Measurements from ENCODE around the gene AKAP6. TPM values are rescaled to one million over a fixed set of nuclear protein-coding genes. Genes with fewer than 3 reads are reported as not detected.

Gene AKAP6
- total RNA-seq, 1 experiment from 2014 or later, result 2.3 TPM

DNA sequence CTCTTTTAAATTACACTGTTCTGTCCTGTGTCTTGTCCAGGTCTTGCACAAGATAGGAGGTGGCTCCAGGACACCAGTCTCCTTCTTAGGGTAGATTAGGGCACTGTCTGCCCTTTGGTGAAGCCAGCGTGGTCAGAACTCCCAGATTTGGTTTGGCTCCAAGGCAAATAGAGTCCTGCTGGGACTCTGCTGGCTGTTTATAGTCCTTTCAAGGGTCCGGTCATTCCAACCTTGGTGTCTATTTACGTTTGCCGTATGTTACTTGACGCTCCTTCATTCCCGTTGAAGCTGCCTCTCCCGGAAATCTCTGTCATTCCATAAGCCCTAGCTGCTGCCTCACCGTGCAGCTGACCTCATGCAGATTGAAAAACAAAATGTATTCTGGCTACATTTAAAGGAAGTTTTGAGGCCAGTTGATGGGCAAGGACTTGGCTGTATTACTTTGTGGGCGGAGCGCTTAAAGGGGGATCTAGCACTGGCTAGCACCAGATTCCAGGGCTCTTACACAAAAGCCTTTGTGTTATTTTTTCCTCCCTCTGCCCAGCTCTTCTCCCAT lies 180.6 kb downstream of the AKAP6 start:
- Histone ChIP-seq H3K27me3 (ENCODE audit: low read length) (no peaks in the 10 kb centered on the region), H4K20me1 (ENCODE audit: insufficient read depth, low read depth, low read length) (no peaks in the 10 kb centered on the region), H3K4me2 (ENCODE audit: low read depth, low read length, poor library complexity, severe bottlenecking) (no peak overlapping the region), H2AFZ (ENCODE audit: low read length) (no peak overlapping the region), H3K4me3 (ENCODE audit: low read length) (no peak overlapping the region), H3K27ac (ENCODE audit: low read length) (no peak overlapping the region), H3K9ac (ENCODE audit: low read length) (no peak overlapping the region), H3K36me3 (ENCODE audit: insufficient read depth, low read length) (no peaks in the 10 kb centered on the region), H3K9me3 (ENCODE audit: low read length) (no peaks in the 10 kb centered on the region), H3K79me2 (ENCODE audit: low read length) (no peaks in the 10 kb centered on the region), H3K4me1 (ENCODE audit: low read length) (no peaks in the 10 kb centered on the region), H3K9me2 (replicated peaks; ENCODE audit: insufficient read depth, low read length) (no peaks in the 10 kb centered on the region)
- DNase-seq, result no peak

DNA sequence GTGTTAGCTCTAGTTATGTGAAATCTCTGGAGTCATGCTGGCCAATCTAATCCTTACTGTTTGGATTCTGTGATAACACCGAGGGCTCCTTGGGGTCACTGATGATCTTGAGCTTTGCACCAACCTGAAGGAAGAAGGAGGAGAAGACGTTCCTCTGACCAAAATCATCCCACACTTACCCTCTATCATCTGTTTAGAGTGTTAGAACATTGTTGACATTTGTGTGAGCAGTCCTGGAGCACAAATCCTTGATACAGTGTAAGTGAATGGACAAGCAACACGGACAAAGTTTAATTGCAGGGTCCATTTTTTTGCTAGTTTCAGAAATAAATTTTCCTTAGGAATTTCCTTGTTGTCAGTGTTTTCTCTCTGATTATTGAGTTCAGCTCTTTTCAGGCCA lies 181.7 kb downstream of the AKAP6 start:
- no peaks in the 10 kb centered on the region for H3K36me3 ChIP-seq (ENCODE audit: insufficient read depth, low read length)
- no peaks in the 10 kb centered on the region for H3K9me2 ChIP-seq (replicated peaks; ENCODE audit: insufficient read depth, low read length)
- H3K79me2 ChIP-seq (ENCODE audit: low read length), result no peaks in the 10 kb centered on the region
- H3K4me3 ChIP-seq (ENCODE audit: low read length), result no peak overlapping the region
- no peaks in the 10 kb centered on the region for H3K27me3 ChIP-seq (ENCODE audit: low read length)
- H2AFZ ChIP-seq (ENCODE audit: low read length), result no peak overlapping the region
- no peaks in the 10 kb centered on the region for H3K9me3 ChIP-seq (ENCODE audit: low read length)
- no peak overlapping the region for H3K4me2 ChIP-seq (ENCODE audit: low read depth, low read length, poor library complexity, severe bottlenecking)
- no peak overlapping the region for H3K9ac ChIP-seq (ENCODE audit: low read length)
- no peak for DNase-seq
- H3K27ac ChIP-seq (ENCODE audit: low read length), result no peak overlapping the region
- no peaks in the 10 kb centered on the region for H3K4me1 ChIP-seq (ENCODE audit: low read length)
- H4K20me1 ChIP-seq (ENCODE audit: insufficient read depth, low read depth, low read length), result no peaks in the 10 kb centered on the region

- no peak overlapping the region for H3K9ac ChIP-seq (ENCODE audit: low read length)
- DNase-seq, result no peak
- no peak overlapping the region for H3K27ac ChIP-seq (ENCODE audit: low read length)
- no peak overlapping the region for H3K4me3 ChIP-seq (ENCODE audit: low read length)
- H3K9me3 ChIP-seq (ENCODE audit: low read length), result no peaks in the 10 kb centered on the region
- H3K4me2 ChIP-seq (ENCODE audit: low read depth, low read length, poor library complexity, severe bottlenecking), result no peak overlapping the region
- H3K36me3 ChIP-seq (ENCODE audit: insufficient read depth, low read length), result no peaks in the 10 kb centered on the region
- H3K4me1 ChIP-seq (ENCODE audit: low read length), result no peaks in the 10 kb centered on the region
- H4K20me1 ChIP-seq (ENCODE audit: insufficient read depth, low read depth, low read length), result no peaks in the 10 kb centered on the region
- H3K9me2 ChIP-seq (replicated peaks; ENCODE audit: insufficient read depth, low read length), result no peaks in the 10 kb centered on the region
- 0 out of 2 replicates have a peak, but pooled peaks cover 4% of the 10 kb centered on the region for H3K27me3 ChIP-seq (ENCODE audit: low read length)
- H2AFZ ChIP-seq (ENCODE audit: low read length), result no peak overlapping the region
- no peaks in the 10 kb centered on the region for H3K79me2 ChIP-seq (ENCODE audit: low read length)
Measured at GRCh38 chr14:32512348-32512747, 183.2 kb downstream of the AKAP6 start.

DNA sequence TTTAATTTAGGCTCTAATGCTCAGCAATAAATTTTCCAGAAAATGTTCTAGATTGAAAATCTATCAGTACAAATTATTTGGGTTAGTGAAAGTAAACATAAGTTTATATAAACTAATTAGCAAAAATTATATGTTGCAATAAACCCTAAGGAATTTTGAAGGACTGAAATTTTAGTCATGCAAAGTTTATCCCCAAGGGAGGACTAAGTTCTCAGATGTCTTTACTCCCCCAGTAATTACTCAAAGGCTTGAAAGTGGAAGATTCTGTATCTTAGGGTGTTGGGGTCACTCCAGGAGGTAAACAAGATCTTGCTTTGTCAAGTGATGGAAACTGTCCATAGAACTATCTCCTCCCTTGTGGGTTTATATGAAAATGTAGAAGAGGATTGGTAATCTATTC lies 183.7 kb downstream of the AKAP6 start:
- H3K9ac ChIP-seq (ENCODE audit: low read length), result no peak overlapping the region
- no peaks in the 10 kb centered on the region for H3K79me2 ChIP-seq (ENCODE audit: low read length)
- no peak overlapping the region for H3K27ac ChIP-seq (ENCODE audit: low read length)
- H3K9me3 ChIP-seq (ENCODE audit: low read length), result no peaks in the 10 kb centered on the region
- no peak for DNase-seq
- no peak overlapping the region for H3K4me3 ChIP-seq (ENCODE audit: low read length)
- no peaks in the 10 kb centered on the region for H4K20me1 ChIP-seq (ENCODE audit: insufficient read depth, low read depth, low read length)
- no peaks in the 10 kb centered on the region for H3K36me3 ChIP-seq (ENCODE audit: insufficient read depth, low read length)
- H3K4me1 ChIP-seq (ENCODE audit: low read length), result no peaks in the 10 kb centered on the region
- no peak overlapping the region for H2AFZ ChIP-seq (ENCODE audit: low read length)
- no peak overlapping the region for H3K4me2 ChIP-seq (ENCODE audit: low read depth, low read length, poor library complexity, severe bottlenecking)
- H3K9me2 ChIP-seq (replicated peaks; ENCODE audit: insufficient read depth, low read length), result no peaks in the 10 kb centered on the region
- H3K27me3 ChIP-seq (ENCODE audit: low read length), result 0 out of 2 replicates have a peak, but pooled peaks cover 4% of the 10 kb centered on the region

DNA sequence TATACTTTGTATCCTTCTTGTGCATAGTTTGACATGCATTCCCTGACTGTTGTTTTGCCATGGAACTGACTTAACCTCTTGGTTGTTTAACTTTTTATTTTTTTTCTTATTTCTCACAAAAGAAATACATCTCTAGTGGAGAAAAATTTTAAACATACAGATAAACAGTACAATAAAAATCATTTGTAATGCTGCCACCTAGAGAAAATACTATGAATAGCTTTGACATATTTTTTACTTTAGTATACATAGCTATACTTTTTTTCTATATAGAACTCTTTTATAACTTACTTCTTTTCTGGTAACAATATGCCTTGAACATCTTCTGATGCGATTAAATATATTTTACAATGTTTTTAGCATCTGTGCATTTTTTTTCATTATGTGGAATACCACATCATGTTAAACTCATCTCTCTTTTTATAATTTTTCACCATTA lies 184.5 kb downstream of the AKAP6 start:
- no peak for DNase-seq
- H3K27ac ChIP-seq (ENCODE audit: low read length), result no peak overlapping the region
- no peak overlapping the region for H3K4me2 ChIP-seq (ENCODE audit: low read depth, low read length, poor library complexity, severe bottlenecking)

GRCh38 chr14:32514236-32514635 lies 185.1 kb downstream of the AKAP6 start:
- H2AFZ ChIP-seq (ENCODE audit: low read length), result no peak overlapping the region
- no peaks in the 10 kb centered on the region for H3K9me3 ChIP-seq (ENCODE audit: low read length)
- H3K4me3 ChIP-seq (ENCODE audit: low read length), result no peak overlapping the region
- no peaks in the 10 kb centered on the region for H3K4me1 ChIP-seq (ENCODE audit: low read length)
- no peaks in the 10 kb centered on the region for H3K36me3 ChIP-seq (ENCODE audit: insufficient read depth, low read length)
- 0 out of 2 replicates have a peak, but pooled peaks cover 4% of the 10 kb centered on the region for H3K27me3 ChIP-seq (ENCODE audit: low read length)
- no peaks in the 10 kb centered on the region for H3K9me2 ChIP-seq (replicated peaks; ENCODE audit: insufficient read depth, low read length)
- H3K79me2 ChIP-seq (ENCODE audit: low read length), result no peaks in the 10 kb centered on the region
- no peak overlapping the region for H3K27ac ChIP-seq (ENCODE audit: low read length)
- DNase-seq, result no peak
- H3K4me2 ChIP-seq (ENCODE audit: low read depth, low read length, poor library complexity, severe bottlenecking), result no peak overlapping the region
- H3K9ac ChIP-seq (ENCODE audit: low read length), result no peak overlapping the region
- H4K20me1 ChIP-seq (ENCODE audit: insufficient read depth, low read depth, low read length), result no peaks in the 10 kb centered on the region

More for the DNA sequence above, 184.5 kb downstream of the AKAP6 start:
- no peaks in the 10 kb centered on the region for H4K20me1 ChIP-seq (ENCODE audit: insufficient read depth, low read depth, low read length)
- no peaks in the 10 kb centered on the region for H3K36me3 ChIP-seq (ENCODE audit: insufficient read depth, low read length)
- no peak overlapping the region for H3K9ac ChIP-seq (ENCODE audit: low read length)
- H3K9me3 ChIP-seq (ENCODE audit: low read length), result no peaks in the 10 kb centered on the region
- no peak overlapping the region for H2AFZ ChIP-seq (ENCODE audit: low read length)
- no peaks in the 10 kb centered on the region for H3K4me1 ChIP-seq (ENCODE audit: low read length)
- no peak overlapping the region for H3K4me3 ChIP-seq (ENCODE audit: low read length)
- no peaks in the 10 kb centered on the region for H3K79me2 ChIP-seq (ENCODE audit: low read length)
- 0 out of 2 replicates have a peak, but pooled peaks cover 4% of the 10 kb centered on the region for H3K27me3 ChIP-seq (ENCODE audit: low read length)
- no peaks in the 10 kb centered on the region for H3K9me2 ChIP-seq (replicated peaks; ENCODE audit: insufficient read depth, low read length)

DNA sequence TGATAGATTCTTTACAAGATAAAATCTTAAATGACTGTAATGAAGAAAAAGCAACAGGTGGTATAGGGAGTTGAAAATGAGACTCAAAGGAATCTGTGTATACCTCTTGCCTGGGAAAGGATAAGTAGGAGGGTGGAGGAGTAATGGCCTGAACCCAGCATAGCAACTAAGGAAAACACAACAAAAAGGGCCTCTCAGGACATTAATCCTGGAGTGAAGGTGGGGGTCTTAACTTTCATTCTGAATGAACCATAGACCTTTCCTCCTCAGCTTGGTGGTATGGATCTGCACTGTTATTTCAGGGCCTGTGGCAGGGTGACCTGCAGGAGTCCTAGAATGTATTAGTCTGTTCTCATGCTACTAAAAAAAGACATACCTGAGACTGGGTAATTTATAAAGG lies 185.6 kb downstream of the AKAP6 start:
- H2AFZ ChIP-seq (ENCODE audit: low read length), result no peak overlapping the region
- no peak overlapping the region for H3K4me2 ChIP-seq (ENCODE audit: low read depth, low read length, poor library complexity, severe bottlenecking)
- no peak overlapping the region for H3K9ac ChIP-seq (ENCODE audit: low read length)
- H3K27me3 ChIP-seq (ENCODE audit: low read length), result 0 out of 2 replicates have a peak, but pooled peaks cover 4% of the 10 kb centered on the region
- H3K9me2 ChIP-seq (replicated peaks; ENCODE audit: insufficient read depth, low read length), result no peaks in the 10 kb centered on the region
- H3K9me3 ChIP-seq (ENCODE audit: low read length), result no peaks in the 10 kb centered on the region
- no peaks in the 10 kb centered on the region for H3K4me1 ChIP-seq (ENCODE audit: low read length)
- no peak overlapping the region for H3K4me3 ChIP-seq (ENCODE audit: low read length)
- no peak overlapping the region for H3K27ac ChIP-seq (ENCODE audit: low read length)
- H3K36me3 ChIP-seq (ENCODE audit: insufficient read depth, low read length), result no peaks in the 10 kb centered on the region
- no peaks in the 10 kb centered on the region for H3K79me2 ChIP-seq (ENCODE audit: low read length)
- no peaks in the 10 kb centered on the region for H4K20me1 ChIP-seq (ENCODE audit: insufficient read depth, low read depth, low read length)
- no peak for DNase-seq

DNA sequence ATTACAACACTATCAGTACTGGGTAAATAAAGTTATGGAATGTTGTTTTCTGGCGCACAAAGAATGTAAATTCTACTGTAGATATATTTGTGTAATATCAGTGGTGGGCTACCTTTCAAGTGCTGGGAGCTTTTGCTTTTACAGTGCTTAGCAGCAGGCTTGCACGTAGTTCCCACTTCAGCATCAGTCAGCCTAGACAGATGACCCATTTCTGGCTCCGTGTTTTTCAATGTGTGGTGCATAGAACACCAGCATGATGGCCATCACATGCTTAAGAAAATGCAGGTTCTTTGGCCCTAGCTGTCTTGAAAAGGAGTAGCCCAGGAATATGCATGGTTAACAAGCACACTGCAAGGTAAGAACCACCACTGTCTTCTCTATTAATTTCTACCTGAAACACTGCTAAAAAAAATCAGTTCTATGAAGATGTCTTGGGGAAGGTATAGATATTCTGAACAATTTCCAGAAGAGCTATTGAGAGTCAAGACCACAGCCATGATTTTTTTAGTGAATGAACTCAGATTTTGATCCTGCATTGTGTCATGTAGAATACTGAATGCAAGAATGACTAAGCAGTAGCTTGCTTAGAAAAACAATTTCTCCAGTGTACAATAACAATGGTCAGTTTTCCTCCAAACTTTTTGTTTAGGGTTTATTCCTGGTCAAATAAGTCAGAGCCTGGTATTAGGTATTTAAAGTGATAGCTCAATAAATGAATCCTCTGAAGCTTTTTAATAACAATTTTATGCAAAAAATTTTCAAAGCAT lies 195.7 kb downstream of the AKAP6 start:
- H3K4me2 ChIP-seq (ENCODE audit: low read depth, low read length, poor library complexity, severe bottlenecking), result no peak overlapping the region
- no peak overlapping the region for H3K9ac ChIP-seq (ENCODE audit: low read length)
- no peak for DNase-seq
- no peak overlapping the region for H2AFZ ChIP-seq (ENCODE audit: low read length)
- H3K9me2 ChIP-seq (replicated peaks; ENCODE audit: insufficient read depth, low read length), result no peaks in the 10 kb centered on the region
- no peaks in the 10 kb centered on the region for H3K4me1 ChIP-seq (ENCODE audit: low read length)
- H3K36me3 ChIP-seq (ENCODE audit: insufficient read depth, low read length), result no peaks in the 10 kb centered on the region
- H3K4me3 ChIP-seq (ENCODE audit: low read length), result no peak overlapping the region
- no peak overlapping the region for H3K27ac ChIP-seq (ENCODE audit: low read length)
- H3K27me3 ChIP-seq (ENCODE audit: low read length), result no peaks in the 10 kb centered on the region
- H3K79me2 ChIP-seq (ENCODE audit: low read length), result no peaks in the 10 kb centered on the region
- no peaks in the 10 kb centered on the region for H3K9me3 ChIP-seq (ENCODE audit: low read length)
- H4K20me1 ChIP-seq (ENCODE audit: insufficient read depth, low read depth, low read length), result no peaks in the 10 kb centered on the region

Data from Karpas-422 (cell line).